ENCODE measurements around the gene IFNA7. TPM values are rescaled to one million over a fixed set of nuclear protein-coding genes. Genes with fewer than 3 reads are reported as not detected.
A peak's percentile ranks its signal among the peaks of the same experiment; 100 is the strongest.
"Not testable (repeated sequence)": the region's sequence is repeated elsewhere in the genome, so short reads cannot be mapped to it uniquely, and the experiment has no call there.

IFNA7 gene
- total RNA-seq (2014; rRNA removed; shearing (Covaris generic)) (not detected in 2 replicates), polyA plus RNA-seq (2016; fragmentation: Nextera tagmentation; extraction: Ambion mirVana) (not detected in 2 replicates)
- long read RNA-seq, result 0 reads

DNA sequence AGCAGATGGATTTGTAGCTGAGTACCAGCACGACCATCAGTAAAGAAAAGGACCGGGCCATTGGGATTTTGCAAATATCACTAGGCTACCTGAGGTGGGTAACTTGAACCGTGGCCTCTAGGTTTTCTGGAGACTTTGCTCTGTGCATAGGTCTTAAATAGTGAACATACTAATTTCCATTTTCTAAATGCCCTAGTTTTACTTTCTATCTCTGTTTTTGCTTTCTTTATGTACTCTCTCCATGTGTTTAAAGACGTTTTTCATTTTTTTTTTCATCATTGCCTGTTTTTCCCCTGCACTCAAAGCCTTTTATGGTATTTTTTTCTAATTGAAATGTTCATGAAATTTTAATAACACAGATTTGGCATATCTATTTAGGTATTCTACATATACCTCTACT is at the start of gene IFNA7:
TSS of gene IFNA7 (minus strand) at position 101 of the 400 bp plus-strand sequence. CDS start at position 61, 40 bp downstream.
- not testable (repeated sequence) for H3K27me3 Mint-ChIP-seq (ENCODE audit: insufficient read depth, low read depth, poor library complexity); H3K36me3 Mint-ChIP-seq (ENCODE audit: low read depth); H3F3A ChIP-seq (replicated peaks; ENCODE audit: low read depth); H4K20me1 ChIP-seq (replicated peaks; ENCODE audit: insufficient read depth); H3K4me2 ChIP-seq; H3K4me1 ChIP-seq (ENCODE audit: insufficient read depth); ATAC-seq; DNase-seq (ENCODE audit: low spot score); H3K27me3 ChIP-seq (ENCODE audit: insufficient read depth); H3K4me1 Mint-ChIP-seq; H3K9me2 ChIP-seq (ENCODE audit: insufficient read depth); H3K27ac Mint-ChIP-seq; H3K9me3 Mint-ChIP-seq; H3K4me3 Mint-ChIP-seq; H2AFZ ChIP-seq; H3K27ac ChIP-seq (ENCODE audit: low read depth); H3K4me3 ChIP-seq; H3K36me3 ChIP-seq (ENCODE audit: insufficient read depth); H3K79me2 ChIP-seq (replicated peaks; ENCODE audit: insufficient read depth)

DNA sequence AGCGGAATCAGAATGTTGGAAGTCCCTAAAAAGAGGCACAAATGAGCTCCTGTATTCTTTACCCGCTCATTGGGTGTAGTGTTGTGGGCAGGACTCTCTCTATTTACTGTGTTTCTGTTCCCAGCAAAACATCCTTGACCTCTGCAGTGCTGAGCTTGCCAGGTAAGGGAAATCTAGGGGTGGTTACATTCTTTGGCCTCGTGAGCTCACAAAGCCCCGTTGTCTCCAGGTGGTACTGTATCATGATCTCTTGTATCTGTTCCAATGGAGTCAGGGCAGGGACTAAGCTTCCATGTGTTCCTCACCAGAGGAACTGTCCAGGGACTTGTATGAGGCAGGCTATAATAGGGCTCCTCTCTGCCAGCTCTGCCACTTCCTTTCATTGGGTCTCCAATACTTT is 49.6 kb upstream of the IFNA7 start:
- no peaks in the 10 kb centered on the region for H3F3A ChIP-seq (replicated peaks; ENCODE audit: low read depth)
- H3K4me1 Mint-ChIP-seq, result peaks cover 18% of the 10 kb centered on the region
- ATAC-seq (peak; percentile 56), DNase-seq (ENCODE audit: low spot score) (peak; percentile 9)
- no peaks in the 10 kb centered on the region for H3K9me2 ChIP-seq (ENCODE audit: insufficient read depth)
- H3K36me3 ChIP-seq (ENCODE audit: insufficient read depth), result no peaks in the 10 kb centered on the region
- H3K27me3 ChIP-seq (ENCODE audit: insufficient read depth), result peaks cover 11% of the 10 kb centered on the region; the same call in 1 of the 2 replicates
- no peaks in the 10 kb centered on the region for H3K36me3 Mint-ChIP-seq (ENCODE audit: low read depth)
- no peaks in the 10 kb centered on the region for H3K79me2 ChIP-seq (replicated peaks; ENCODE audit: insufficient read depth)
- H4K20me1 ChIP-seq (replicated peaks; ENCODE audit: insufficient read depth), result no peaks in the 10 kb centered on the region
- H3K27me3 Mint-ChIP-seq (ENCODE audit: insufficient read depth, low read depth, poor library complexity), result peaks cover 3% of the 10 kb centered on the region
- H3K9me3 Mint-ChIP-seq, result no peaks in the 10 kb centered on the region
- H2AFZ ChIP-seq, result 0 out of 2 replicates have a peak overlapping the region, but pooled peaks have one; percentile 48
- H3K27ac ChIP-seq (ENCODE audit: low read depth), result no peak overlapping the region
- H3K4me3 Mint-ChIP-seq, result no peak overlapping the region
- no peak overlapping the region for H3K27ac Mint-ChIP-seq
- H3K4me1 ChIP-seq (ENCODE audit: insufficient read depth), result peaks cover 8% of the 10 kb centered on the region
- no peak overlapping the region for H3K4me3 ChIP-seq
- H3K4me2 ChIP-seq, result 0 out of 2 replicates have a peak overlapping the region, but pooled peaks have one; percentile 64
- TF ChIP-seq CREB1 (CRISPR knock-in tag; IDR thresholded peaks at IDR 0.05; ENCODE audit: low read depth), result no peak
- TF ChIP-seq STAT1 (IDR thresholded peaks at IDR 0.05; ENCODE audit: unreplicated experiment), result no peak
- TF ChIP-seq NANOG (IDR thresholded peaks at IDR 0.05; ENCODE audit: borderline replicate concordance), result no peak
- TF ChIP-seq, protein P1, sequence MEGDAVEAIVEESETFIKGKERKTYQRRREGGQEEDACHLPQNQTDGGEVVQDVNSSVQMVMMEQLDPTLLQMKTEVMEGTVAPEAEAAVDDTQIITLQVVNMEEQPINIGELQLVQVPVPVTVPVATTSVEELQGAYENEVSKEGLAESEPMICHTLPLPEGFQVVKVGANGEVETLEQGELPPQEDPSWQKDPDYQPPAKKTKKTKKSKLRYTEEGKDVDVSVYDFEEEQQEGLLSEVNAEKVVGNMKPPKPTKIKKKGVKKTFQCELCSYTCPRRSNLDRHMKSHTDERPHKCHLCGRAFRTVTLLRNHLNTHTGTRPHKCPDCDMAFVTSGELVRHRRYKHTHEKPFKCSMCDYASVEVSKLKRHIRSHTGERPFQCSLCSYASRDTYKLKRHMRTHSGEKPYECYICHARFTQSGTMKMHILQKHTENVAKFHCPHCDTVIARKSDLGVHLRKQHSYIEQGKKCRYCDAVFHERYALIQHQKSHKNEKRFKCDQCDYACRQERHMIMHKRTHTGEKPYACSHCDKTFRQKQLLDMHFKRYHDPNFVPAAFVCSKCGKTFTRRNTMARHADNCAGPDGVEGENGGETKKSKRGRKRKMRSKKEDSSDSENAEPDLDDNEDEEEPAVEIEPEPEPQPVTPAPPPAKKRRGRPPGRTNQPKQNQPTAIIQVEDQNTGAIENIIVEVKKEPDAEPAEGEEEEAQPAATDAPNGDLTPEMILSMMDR (conservative IDR thresholded peaks at IDR 0.05; ENCODE audit: low read depth in 2 of 2), result no peak
- TF ChIP-seq, protein P2, sequence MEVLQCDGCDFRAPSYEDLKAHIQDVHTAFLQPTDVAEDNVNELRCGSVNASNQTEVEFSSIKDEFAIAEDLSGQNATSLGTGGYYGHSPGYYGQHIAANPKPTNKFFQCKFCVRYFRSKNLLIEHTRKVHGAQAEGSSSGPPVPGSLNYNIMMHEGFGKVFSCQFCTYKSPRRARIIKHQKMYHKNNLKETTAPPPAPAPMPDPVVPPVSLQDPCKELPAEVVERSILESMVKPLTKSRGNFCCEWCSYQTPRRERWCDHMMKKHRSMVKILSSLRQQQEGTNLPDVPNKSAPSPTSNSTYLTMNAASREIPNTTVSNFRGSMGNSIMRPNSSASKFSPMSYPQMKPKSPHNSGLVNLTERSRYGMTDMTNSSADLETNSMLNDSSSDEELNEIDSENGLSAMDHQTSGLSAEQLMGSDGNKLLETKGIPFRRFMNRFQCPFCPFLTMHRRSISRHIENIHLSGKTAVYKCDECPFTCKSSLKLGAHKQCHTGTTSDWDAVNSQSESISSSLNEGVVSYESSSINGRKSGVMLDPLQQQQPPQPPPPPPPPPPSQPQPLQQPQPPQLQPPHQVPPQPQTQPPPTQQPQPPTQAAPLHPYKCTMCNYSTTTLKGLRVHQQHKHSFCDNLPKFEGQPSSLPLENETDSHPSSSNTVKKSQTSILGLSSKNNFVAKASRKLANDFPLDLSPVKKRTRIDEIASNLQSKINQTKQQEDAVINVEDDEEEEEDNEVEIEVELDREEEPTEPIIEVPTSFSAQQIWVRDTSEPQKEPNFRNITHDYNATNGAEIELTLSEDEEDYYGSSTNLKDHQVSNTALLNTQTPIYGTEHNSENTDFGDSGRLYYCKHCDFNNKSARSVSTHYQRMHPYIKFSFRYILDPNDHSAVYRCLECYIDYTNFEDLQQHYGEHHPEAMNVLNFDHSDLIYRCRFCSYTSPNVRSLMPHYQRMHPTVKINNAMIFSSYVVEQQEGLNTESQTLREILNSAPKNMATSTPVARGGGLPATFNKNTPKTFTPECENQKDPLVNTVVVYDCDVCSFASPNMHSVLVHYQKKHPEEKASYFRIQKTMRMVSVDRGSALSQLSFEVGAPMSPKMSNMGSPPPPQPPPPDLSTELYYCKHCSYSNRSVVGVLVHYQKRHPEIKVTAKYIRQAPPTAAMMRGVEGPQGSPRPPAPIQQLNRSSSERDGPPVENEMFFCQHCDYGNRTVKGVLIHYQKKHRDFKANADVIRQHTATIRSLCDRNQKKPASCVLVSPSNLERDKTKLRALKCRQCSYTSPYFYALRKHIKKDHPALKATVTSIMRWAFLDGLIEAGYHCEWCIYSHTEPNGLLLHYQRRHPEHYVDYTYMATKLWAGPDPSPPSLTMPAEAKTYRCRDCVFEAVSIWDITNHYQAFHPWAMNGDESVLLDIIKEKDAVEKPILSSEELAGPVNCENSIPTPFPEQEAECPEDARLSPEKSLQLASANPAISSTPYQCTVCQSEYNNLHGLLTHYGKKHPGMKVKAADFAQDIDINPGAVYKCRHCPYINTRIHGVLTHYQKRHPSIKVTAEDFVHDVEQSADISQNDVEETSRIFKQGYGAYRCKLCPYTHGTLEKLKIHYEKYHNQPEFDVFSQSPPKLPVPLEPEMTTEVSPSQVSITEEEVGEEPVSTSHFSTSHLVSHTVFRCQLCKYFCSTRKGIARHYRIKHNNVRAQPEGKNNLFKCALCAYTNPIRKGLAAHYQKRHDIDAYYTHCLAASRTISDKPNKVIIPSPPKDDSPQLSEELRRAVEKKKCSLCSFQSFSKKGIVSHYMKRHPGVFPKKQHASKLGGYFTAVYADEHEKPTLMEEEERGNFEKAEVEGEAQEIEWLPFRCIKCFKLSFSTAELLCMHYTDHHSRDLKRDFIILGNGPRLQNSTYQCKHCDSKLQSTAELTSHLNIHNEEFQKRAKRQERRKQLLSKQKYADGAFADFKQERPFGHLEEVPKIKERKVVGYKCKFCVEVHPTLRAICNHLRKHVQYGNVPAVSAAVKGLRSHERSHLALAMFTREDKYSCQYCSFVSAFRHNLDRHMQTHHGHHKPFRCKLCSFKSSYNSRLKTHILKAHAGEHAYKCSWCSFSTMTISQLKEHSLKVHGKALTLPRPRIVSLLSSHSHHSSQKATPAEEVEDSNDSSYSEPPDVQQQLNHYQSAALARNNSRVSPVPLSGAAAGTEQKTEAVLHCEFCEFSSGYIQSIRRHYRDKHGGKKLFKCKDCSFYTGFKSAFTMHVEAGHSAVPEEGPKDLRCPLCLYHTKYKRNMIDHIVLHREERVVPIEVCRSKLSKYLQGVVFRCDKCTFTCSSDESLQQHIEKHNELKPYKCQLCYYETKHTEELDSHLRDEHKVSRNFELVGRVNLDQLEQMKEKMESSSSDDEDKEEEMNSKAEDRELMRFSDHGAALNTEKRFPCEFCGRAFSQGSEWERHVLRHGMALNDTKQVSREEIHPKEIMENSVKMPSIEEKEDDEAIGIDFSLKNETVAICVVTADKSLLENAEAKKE (CRISPR knock-in tag; IDR thresholded peaks at IDR 0.05), result no peak
- TF ChIP-seq JUNB (IDR thresholded peaks at IDR 0.05; ENCODE audit: unreplicated experiment), result no peak
- no peak for TF ChIP-seq REST (IDR thresholded peaks at IDR 0.05; ENCODE audit: unreplicated experiment)
- TF ChIP-seq ZNF331 (CRISPR knock-in tag; IDR thresholded peaks at IDR 0.05; ENCODE audit: low read depth), result no peak
- TF ChIP-seq ZNF114 (CRISPR knock-in tag; IDR thresholded peaks at IDR 0.05), result no peak
- TF ChIP-seq POLR2AphosphoS5 (IDR thresholded peaks at IDR 0.05; ENCODE audit: low read depth), result no peak
- no peak for TF ChIP-seq EZH2phosphoT487 (IDR thresholded peaks at IDR 0.05; ENCODE audit: unreplicated experiment)
